Adipose tissue (tissue), 3 donors: ENCODE results near the gene VAV2. TPM values are rescaled to one million over a fixed set of nuclear protein-coding genes. Genes with fewer than 3 reads are reported as not detected.
"Not testable (repeated sequence)": the region's sequence is repeated elsewhere in the genome, so short reads cannot be mapped to it uniquely, and the experiment has no call there.

Experiments used
- H3K27ac ChIP-seq: one replicate; pipeline ENCODE4 v1.5.1; 2013; ENCODE audit warnings: low read depth, low read length
- WGBS, 3 donors: extraction: QIAGEN DNeasy Blood & Tissue Kit; methylation state at CpG; one replicate each; pipeline ENCODE4 v1.1.7; 2013; 5-methylcytosine and 5-hydroxymethylcytosine counted together
- polyA plus RNA-seq, 3 donors: library from polyadenylated mRNA; stranded (reverse); fragments of 200-250 nt; gene quantifications; one replicate each; pipeline ENCODE4 v1.2.3, GENCODE V29; 2013
- donor health status: healthy with polysubstance abuse.
- donor health status: Bipolar disorder and iron deficiency.
- donor health status: healthy.

Gene VAV2
- polyA plus RNA-seq, 3 donors, result 6.0 to 15.2 (median 6.9) TPM

- WGBS, 3 donors, result 51 to 91% (median 90%) methylated on average over 25 to 26 of the region's 26 CpGs
- H3K27ac ChIP-seq, result no peak overlapping the region
Observed at GRCh38 chr9:133771486-133772482, 220.3 kb downstream of the VAV2 start.

- WGBS, 3 donors, result 47 to 90% (median 90%) methylated on average over 16 of the region's 16 CpGs
Observed at GRCh38 chr9:133770076-133770777, 221.9 kb downstream of the VAV2 start.

DNA sequence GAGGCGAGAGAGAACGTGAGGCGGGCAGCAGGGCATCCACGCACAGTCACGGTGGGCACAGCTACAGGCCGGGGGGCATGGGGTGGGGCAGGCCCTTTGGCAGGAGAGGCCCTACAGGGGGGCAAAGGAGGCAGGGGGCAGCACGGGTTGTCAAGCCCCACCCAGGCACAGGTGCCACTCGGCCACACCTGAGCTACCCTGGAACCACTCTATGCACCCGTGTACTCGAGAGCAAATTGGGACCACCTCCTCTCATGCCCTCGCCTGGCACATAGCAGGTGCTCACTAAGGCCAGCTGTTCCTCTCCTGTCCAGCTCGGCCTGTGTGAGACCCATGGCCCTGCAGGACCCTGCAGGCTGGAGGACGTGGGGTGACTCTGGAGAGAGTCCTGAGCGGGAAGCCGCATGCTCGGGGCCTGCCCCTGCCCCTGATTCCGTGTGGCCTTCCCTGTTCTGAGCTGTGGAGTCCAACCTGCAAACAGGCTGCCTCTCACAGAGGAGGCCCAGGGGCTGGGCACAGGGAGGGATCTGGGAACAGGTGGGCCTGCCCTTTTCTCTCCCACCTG is 222.5 kb downstream of the VAV2 start:
- no peak overlapping the region for H3K27ac ChIP-seq
- 47 to 97% (median 90%) methylated on average over 16 to 17 of the region's 17 CpGs for WGBS, 3 donors

More at GRCh38 chr9:133770076-133770777, 221.9 kb downstream of the VAV2 start:
- H3K27ac ChIP-seq, result no peak overlapping the region

GRCh38 chr9:133768859-133769510 is 223.1 kb downstream of the VAV2 start:
- 36 to 93% (median 87%) methylated on average over 15 of the region's 15 CpGs for whole genome bisulfite sequencing, 3 donors

DNA sequence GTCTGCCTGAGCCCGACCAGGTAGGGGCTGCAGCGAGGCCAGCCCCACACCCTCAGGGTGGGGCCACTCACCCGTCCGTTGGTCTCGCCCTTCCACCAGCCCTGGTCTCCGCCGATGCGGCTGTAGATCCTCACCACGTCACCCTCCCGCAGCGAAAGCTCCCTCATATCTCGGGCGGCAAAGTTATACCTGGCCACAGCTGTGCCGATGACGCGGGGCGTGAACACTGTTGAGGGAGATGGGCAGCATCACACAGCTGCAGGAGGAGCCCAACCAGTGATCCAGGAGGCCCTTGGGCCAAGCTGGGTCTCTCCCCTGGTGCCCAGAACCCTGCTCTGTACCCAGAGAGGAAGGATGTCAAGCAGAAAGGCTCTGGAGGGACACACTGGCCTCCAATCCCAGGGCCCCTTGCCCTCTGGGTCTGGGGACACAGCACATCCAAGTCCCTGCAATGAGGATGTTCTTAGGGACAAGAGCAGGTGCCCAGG is 223.7 kb downstream of the VAV2 start:
- H3K27ac ChIP-seq, result no peak overlapping the region
- 94 to 96% (median 94%) methylated on average over 17 of the region's 17 CpGs for whole genome bisulfite sequencing, 3 donors

More at GRCh38 chr9:133768859-133769510, 223.1 kb downstream of the VAV2 start:
- no peak overlapping the region for H3K27ac ChIP-seq

- no peak overlapping the region for H3K27ac ChIP-seq
- 98 to 100% (median 100%) methylated on average over 1 of the region's 1 CpG for WGBS, 3 donors
Observed at GRCh38 chr9:133767625-133768024, 224.5 kb downstream of the VAV2 start.

DNA sequence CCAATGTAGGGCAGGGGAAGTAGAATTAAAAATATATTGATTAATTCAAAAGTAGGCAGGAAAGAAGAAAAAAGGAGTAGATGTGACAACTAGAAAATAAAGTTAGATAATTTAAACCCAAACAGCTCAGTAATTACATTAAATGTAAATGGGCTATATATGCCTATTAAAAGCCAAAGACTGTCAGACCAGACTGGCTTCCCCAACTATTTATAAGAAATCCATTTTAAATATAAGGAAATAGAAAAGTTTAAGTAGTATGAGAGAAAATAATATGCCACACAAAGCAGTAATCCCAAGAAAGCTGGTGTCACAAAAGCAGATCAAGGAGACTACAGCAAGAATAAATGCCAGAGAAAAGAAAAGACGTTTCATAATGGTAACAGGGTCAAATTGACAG is 225.1 kb downstream of the VAV2 start:
- WGBS, 3 donors, result 89 to 93% (median 89%) methylated on average over 1 of the region's 1 CpG

GRCh38 chr9:133766234-133766633 is 225.9 kb downstream of the VAV2 start:
- WGBS, 3 donors, result 72 to 95% (median 78%) methylated on average over 3 of the region's 3 CpGs
- H3K27ac ChIP-seq, result not testable (repeated sequence)

More for the DNA sequence above, 225.1 kb downstream of the VAV2 start:
- H3K27ac ChIP-seq, result no peak overlapping the region

- H3K27ac ChIP-seq, result no peak overlapping the region
- whole genome bisulfite sequencing, 3 donors, result 86 to 90% (median 88%) methylated on average over 26 of the region's 26 CpGs
Observed at GRCh38 chr9:133763272-133764183, 228.6 kb downstream of the VAV2 start.

GRCh38 chr9:133762488-133763271 is 229.4 kb downstream of the VAV2 start:
- WGBS, 3 donors, result 89 to 92% (median 89%) methylated on average over 19 of the region's 19 CpGs

DNA sequence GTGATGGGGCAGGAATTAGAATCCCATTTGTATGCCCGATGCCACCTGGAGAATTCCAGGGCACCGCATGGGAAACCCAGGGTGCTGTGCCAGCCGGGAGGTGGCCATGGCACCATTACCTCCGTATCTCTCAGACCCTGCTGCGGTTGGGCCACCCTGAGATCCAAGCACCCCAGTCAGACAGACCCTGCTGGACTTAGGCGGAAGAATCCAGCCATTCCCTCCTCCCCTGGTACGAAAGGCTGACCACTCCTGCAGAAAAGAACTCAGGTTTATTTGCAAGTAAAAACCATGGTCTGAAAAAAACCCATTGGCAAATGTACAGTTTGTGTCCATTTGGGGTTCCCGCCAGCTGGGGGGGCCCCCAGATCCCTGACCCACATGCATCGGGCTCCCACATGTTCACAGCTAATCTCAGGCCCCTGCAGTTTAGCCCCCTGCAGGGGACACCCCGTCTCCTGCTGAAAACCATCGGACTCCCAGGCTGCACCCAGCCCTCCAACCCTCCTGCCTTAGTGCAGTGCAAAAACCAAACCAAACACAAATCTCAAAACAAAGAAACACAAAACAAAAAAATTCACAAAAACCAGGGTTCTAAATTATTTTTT is 230.4 kb downstream of the VAV2 start:
- H3K27ac ChIP-seq, result no peak overlapping the region
- WGBS, 3 donors, result 81 to 94% (median 86%) methylated on average over 11 of the region's 11 CpGs

More at GRCh38 chr9:133762488-133763271, 229.4 kb downstream of the VAV2 start:
- no peak overlapping the region for H3K27ac ChIP-seq

DNA sequence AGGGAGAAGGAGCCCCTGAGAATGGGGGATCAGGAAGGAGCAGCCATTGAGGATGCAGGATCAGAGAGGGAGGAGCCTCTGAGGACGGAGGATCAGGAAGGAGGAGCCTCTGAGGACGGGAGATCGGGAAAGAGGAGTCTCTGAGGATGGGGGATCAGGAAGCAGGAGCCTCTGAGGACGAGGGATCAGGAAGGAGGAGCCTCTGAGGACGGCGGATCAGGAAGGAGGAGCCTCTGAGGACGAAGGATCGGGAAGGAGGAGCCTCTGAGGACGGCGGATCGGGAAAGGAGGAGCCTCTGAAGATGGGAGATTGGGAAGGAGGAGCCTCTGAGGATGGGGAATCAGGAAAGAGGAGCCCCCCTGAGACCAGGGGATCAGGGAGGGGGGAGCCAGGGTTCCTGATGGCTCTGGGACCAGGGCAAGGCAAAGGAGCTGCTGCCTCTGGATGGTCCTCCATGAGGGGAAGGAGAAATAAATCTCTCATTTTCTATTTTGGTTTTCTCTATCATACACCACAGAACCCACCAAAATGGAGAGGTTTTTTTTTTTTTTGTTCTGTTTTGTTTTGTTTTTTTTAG is 231.3 kb downstream of the VAV2 start:
- 83 to 86% methylated on average over 10 to 11 of the region's 11 CpGs; no CpG with 5 or more reads in 1 of the 3 donors for WGBS, 3 donors
- H3K27ac ChIP-seq, result no peak overlapping the region

DNA sequence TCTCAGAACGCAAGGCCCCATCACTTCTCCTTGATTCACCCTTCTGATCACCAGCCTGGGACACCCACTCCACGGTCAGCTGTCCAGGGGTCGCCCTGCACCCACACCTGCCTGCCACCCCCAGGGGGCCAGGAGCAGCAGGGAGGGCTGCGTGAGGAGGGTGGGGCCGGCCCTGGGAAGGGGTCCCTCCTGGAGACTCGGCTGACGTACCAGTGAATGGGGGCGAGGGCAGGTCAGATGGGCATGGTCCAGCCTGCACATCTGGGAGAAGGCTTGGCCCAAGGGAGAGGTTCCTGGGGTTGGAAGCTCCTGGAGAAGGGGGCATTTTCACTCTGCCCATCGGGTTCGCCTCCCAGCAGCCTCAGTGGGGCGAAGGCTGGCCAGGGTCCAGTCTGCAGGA is 232.2 kb downstream of the VAV2 start:
- no peak overlapping the region for H3K27ac ChIP-seq
- 82 to 93% (median 92%) methylated on average over 3 to 11 of the region's 11 CpGs for WGBS, 3 donors

GRCh38 chr9:133759146-133759900 is 232.8 kb downstream of the VAV2 start:
- 48 to 85% (median 64%) methylated on average over 24 to 32 of the region's 32 CpGs for WGBS, 3 donors
- no peak overlapping the region for H3K27ac ChIP-seq

DNA sequence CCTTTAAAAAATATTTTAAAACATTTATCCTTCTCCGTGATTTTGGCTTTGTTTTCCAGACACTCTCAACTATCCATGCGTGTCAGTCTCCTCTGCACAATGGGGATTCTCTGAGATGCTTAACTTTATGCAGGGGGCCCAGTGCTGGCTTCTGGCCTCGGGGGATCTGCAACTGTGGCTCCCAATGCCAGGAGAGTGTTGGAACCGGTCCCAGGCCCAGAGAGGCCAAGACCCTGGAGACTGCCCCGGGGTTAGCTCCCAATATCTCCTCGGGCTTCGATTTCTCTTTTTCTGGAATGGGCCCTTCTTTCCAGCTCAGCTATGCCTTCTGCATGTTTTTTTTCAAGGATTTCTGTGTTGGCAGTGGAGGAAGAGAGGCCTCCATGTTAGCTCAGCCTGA is 233.9 kb downstream of the VAV2 start:
- no peak overlapping the region for H3K27ac ChIP-seq
- WGBS, 3 donors, result 64 to 86% (median 79%) methylated on average over 7 of the region's 7 CpGs
